ENCODE measurements around the gene SDK2. TPM values are rescaled to one million over a fixed set of nuclear protein-coding genes. Genes with fewer than 3 reads are reported as not detected.

The SDK2 gene
- total and polyA plus RNA-seq, 2 experiments from 2014 or later: 0.74 to 5.1 TPM

DNA sequence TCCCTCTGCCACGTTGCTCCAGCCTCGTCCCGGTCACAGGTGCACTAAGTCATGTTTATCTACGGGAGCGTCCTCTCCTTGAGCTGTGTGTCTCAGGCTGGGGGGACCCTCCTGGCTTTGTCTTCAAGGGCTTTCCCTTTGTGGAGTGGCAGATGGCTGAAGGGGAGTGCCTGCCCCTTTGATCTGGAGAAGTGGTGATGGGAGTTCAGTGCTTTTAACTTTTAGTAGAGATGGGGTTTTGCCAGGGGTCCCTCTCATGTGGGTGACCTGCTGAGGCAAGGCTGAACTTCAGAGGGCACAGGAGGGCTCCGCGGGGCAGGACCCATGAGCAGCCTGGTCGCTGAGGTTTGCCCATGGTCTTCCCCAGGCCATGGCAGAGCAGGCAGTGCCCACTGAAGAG, 259.3 kb downstream of the SDK2 start:
- no peaks in the 10 kb centered on the region for H3K9me3 Mint-ChIP-seq
- no peak overlapping the region for H3K27ac Mint-ChIP-seq
- ATAC-seq (no peak), DNase-seq (ENCODE audit: low spot score) (no peak)
- H3K4me1 ChIP-seq (ENCODE audit: insufficient read depth): no peaks in the 10 kb centered on the region
- H3K27me3 Mint-ChIP-seq (ENCODE audit: insufficient read depth, low read depth, poor library complexity): peaks cover 15% of the 10 kb centered on the region
- TF ChIP-seq ZNF331 (CRISPR knock-in tag; IDR thresholded peaks at IDR 0.05; ENCODE audit: low read depth): no peak
- no peak for TF ChIP-seq JUNB (IDR thresholded peaks at IDR 0.05; ENCODE audit: unreplicated experiment)
- no peak for TF ChIP-seq NANOG (IDR thresholded peaks at IDR 0.05; ENCODE audit: borderline replicate concordance)
- no peak for TF ChIP-seq EZH2 (IDR thresholded peaks at IDR 0.05; ENCODE audit: low read depth, unreplicated experiment)
- TF ChIP-seq, protein P1, sequence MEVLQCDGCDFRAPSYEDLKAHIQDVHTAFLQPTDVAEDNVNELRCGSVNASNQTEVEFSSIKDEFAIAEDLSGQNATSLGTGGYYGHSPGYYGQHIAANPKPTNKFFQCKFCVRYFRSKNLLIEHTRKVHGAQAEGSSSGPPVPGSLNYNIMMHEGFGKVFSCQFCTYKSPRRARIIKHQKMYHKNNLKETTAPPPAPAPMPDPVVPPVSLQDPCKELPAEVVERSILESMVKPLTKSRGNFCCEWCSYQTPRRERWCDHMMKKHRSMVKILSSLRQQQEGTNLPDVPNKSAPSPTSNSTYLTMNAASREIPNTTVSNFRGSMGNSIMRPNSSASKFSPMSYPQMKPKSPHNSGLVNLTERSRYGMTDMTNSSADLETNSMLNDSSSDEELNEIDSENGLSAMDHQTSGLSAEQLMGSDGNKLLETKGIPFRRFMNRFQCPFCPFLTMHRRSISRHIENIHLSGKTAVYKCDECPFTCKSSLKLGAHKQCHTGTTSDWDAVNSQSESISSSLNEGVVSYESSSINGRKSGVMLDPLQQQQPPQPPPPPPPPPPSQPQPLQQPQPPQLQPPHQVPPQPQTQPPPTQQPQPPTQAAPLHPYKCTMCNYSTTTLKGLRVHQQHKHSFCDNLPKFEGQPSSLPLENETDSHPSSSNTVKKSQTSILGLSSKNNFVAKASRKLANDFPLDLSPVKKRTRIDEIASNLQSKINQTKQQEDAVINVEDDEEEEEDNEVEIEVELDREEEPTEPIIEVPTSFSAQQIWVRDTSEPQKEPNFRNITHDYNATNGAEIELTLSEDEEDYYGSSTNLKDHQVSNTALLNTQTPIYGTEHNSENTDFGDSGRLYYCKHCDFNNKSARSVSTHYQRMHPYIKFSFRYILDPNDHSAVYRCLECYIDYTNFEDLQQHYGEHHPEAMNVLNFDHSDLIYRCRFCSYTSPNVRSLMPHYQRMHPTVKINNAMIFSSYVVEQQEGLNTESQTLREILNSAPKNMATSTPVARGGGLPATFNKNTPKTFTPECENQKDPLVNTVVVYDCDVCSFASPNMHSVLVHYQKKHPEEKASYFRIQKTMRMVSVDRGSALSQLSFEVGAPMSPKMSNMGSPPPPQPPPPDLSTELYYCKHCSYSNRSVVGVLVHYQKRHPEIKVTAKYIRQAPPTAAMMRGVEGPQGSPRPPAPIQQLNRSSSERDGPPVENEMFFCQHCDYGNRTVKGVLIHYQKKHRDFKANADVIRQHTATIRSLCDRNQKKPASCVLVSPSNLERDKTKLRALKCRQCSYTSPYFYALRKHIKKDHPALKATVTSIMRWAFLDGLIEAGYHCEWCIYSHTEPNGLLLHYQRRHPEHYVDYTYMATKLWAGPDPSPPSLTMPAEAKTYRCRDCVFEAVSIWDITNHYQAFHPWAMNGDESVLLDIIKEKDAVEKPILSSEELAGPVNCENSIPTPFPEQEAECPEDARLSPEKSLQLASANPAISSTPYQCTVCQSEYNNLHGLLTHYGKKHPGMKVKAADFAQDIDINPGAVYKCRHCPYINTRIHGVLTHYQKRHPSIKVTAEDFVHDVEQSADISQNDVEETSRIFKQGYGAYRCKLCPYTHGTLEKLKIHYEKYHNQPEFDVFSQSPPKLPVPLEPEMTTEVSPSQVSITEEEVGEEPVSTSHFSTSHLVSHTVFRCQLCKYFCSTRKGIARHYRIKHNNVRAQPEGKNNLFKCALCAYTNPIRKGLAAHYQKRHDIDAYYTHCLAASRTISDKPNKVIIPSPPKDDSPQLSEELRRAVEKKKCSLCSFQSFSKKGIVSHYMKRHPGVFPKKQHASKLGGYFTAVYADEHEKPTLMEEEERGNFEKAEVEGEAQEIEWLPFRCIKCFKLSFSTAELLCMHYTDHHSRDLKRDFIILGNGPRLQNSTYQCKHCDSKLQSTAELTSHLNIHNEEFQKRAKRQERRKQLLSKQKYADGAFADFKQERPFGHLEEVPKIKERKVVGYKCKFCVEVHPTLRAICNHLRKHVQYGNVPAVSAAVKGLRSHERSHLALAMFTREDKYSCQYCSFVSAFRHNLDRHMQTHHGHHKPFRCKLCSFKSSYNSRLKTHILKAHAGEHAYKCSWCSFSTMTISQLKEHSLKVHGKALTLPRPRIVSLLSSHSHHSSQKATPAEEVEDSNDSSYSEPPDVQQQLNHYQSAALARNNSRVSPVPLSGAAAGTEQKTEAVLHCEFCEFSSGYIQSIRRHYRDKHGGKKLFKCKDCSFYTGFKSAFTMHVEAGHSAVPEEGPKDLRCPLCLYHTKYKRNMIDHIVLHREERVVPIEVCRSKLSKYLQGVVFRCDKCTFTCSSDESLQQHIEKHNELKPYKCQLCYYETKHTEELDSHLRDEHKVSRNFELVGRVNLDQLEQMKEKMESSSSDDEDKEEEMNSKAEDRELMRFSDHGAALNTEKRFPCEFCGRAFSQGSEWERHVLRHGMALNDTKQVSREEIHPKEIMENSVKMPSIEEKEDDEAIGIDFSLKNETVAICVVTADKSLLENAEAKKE (CRISPR knock-in tag; IDR thresholded peaks at IDR 0.05): no peak
- TF ChIP-seq, protein P2, sequence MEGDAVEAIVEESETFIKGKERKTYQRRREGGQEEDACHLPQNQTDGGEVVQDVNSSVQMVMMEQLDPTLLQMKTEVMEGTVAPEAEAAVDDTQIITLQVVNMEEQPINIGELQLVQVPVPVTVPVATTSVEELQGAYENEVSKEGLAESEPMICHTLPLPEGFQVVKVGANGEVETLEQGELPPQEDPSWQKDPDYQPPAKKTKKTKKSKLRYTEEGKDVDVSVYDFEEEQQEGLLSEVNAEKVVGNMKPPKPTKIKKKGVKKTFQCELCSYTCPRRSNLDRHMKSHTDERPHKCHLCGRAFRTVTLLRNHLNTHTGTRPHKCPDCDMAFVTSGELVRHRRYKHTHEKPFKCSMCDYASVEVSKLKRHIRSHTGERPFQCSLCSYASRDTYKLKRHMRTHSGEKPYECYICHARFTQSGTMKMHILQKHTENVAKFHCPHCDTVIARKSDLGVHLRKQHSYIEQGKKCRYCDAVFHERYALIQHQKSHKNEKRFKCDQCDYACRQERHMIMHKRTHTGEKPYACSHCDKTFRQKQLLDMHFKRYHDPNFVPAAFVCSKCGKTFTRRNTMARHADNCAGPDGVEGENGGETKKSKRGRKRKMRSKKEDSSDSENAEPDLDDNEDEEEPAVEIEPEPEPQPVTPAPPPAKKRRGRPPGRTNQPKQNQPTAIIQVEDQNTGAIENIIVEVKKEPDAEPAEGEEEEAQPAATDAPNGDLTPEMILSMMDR (conservative IDR thresholded peaks at IDR 0.05; ENCODE audit: low read depth in 2 of 2): no peak
- no peak for TF ChIP-seq EZH2phosphoT487 (IDR thresholded peaks at IDR 0.05; ENCODE audit: unreplicated experiment)
- TF ChIP-seq, protein P3, sequence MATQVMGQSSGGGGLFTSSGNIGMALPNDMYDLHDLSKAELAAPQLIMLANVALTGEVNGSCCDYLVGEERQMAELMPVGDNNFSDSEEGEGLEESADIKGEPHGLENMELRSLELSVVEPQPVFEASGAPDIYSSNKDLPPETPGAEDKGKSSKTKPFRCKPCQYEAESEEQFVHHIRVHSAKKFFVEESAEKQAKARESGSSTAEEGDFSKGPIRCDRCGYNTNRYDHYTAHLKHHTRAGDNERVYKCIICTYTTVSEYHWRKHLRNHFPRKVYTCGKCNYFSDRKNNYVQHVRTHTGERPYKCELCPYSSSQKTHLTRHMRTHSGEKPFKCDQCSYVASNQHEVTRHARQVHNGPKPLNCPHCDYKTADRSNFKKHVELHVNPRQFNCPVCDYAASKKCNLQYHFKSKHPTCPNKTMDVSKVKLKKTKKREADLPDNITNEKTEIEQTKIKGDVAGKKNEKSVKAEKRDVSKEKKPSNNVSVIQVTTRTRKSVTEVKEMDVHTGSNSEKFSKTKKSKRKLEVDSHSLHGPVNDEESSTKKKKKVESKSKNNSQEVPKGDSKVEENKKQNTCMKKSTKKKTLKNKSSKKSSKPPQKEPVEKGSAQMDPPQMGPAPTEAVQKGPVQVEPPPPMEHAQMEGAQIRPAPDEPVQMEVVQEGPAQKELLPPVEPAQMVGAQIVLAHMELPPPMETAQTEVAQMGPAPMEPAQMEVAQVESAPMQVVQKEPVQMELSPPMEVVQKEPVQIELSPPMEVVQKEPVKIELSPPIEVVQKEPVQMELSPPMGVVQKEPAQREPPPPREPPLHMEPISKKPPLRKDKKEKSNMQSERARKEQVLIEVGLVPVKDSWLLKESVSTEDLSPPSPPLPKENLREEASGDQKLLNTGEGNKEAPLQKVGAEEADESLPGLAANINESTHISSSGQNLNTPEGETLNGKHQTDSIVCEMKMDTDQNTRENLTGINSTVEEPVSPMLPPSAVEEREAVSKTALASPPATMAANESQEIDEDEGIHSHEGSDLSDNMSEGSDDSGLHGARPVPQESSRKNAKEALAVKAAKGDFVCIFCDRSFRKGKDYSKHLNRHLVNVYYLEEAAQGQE (IDR thresholded peaks at IDR 0.05; ENCODE audit: unreplicated experiment): no peak
- TF ChIP-seq, protein P4, sequence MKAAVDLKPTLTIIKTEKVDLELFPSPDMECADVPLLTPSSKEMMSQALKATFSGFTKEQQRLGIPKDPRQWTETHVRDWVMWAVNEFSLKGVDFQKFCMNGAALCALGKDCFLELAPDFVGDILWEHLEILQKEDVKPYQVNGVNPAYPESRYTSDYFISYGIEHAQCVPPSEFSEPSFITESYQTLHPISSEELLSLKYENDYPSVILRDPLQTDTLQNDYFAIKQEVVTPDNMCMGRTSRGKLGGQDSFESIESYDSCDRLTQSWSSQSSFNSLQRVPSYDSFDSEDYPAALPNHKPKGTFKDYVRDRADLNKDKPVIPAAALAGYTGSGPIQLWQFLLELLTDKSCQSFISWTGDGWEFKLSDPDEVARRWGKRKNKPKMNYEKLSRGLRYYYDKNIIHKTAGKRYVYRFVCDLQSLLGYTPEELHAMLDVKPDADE (IDR thresholded peaks at IDR 0.05): no peak
- no peak for TF ChIP-seq POLR2AphosphoS5 (IDR thresholded peaks at IDR 0.05; ENCODE audit: low read depth)
- H3K27ac ChIP-seq (ENCODE audit: low read depth): no peak overlapping the region
- no peaks in the 10 kb centered on the region for H3F3A ChIP-seq (replicated peaks; ENCODE audit: low read depth)
- H3K36me3 ChIP-seq (ENCODE audit: insufficient read depth): no peaks in the 10 kb centered on the region
- no peak overlapping the region for H2AFZ ChIP-seq
- H3K79me2 ChIP-seq (replicated peaks; ENCODE audit: insufficient read depth): no peaks in the 10 kb centered on the region
- H4K20me1 ChIP-seq (replicated peaks; ENCODE audit: insufficient read depth): no peaks in the 10 kb centered on the region
- H3K4me2 ChIP-seq: no peak overlapping the region
- no peak overlapping the region for H3K4me3 ChIP-seq
- H3K36me3 Mint-ChIP-seq (ENCODE audit: low read depth): no peaks in the 10 kb centered on the region
- no peaks in the 10 kb centered on the region for H3K27me3 ChIP-seq (ENCODE audit: insufficient read depth)
- H3K9me2 ChIP-seq (ENCODE audit: insufficient read depth): no peaks in the 10 kb centered on the region
- peaks cover 6% of the 10 kb centered on the region; the same call in 2 of the 3 replicates for H3K4me1 Mint-ChIP-seq
- no peak overlapping the region for H3K4me3 Mint-ChIP-seq
